Daoy (cell line): Measurements from ENCODE around the gene ING5. TPM values are rescaled to one million over a fixed set of nuclear protein-coding genes. Genes with fewer than 3 reads are reported as not detected.
"Not testable (repeated sequence)": the region's sequence is repeated elsewhere in the genome, so short reads cannot be mapped to it uniquely, and the experiment has no call there.

ENCODE experiments used
- DNase-seq: peaks from one replicate; pipeline ENCODE4 v3.0.0-alpha.2; 2015; ENCODE audit warnings: low read depth
- total RNA-seq: library from RNA; depleted of rRNA; stranded (reverse); fragments of >200 nt; shearing (Covaris generic); gene quantifications from 2 replicates; pipeline ENCODE4 v1.2.3, GENCODE V29; 2014; rRNA removed

The ING5 gene
- 12.0 and 21.0 TPM in 2 replicates for total RNA-seq

DNA sequence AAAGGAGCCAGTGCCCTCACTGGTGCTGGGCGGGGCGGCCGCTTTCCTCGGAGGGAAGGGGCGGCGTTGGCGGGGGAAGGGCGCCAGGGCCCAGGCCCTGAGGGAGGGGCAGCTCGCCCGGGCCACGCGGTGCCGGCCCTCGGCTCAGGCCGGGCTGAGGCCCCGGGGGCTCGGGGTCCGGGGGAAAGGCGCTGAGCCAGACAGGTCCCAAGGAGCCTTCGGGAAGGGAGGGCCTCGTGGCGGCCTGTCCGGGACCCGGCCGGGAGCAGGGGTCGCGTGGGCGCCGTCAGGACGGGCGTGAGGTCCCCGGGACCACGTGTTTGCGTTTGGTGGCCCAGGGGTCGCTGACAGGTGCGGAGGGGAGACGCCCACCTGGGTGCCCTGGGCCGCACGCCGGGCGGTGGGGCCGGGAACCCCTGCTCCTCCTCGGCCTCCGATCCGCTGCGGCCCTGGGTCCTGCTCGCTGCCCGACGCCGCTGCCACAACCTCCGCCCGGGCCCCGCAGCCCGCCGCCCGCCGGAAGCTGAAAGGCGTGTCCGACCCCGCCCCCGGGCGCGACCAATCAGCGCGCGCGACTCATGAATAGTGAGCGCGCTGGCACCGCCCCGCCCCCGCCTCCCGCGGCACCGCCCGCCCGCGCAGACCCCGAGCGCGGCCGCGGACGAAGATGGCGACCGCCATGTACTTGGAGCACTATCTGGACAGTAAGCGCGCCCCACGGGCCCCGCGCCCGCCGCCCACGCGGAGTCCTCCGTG, at the start of gene ING5:
Gene ING5, plus strand, starts transcription at position 641 of the 756 bp plus-strand sequence. Its CDS starts 27 bp downstream, at position 668.
- peak; percentile 96 for DNase-seq

DNA sequence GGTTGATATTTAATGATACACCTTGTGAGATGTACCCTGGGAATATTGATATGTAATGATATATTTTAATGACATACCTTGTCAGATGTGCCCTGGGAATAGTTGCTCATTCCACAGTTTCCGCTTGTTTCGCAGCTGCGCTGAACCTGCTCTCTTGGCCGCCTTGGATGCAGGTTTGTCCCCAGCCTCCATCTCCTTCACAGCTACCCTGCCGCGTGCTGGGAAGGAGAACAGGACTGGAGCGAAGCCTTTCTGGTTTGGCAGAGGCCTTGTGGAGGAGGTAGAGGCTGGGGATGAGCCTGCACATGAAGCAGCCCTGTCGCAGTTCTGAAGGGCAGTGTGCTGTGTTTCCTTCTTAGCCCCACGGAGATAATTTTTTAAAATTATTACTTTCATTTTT, 49.7 kb upstream of the ING5 start:
- no peak for DNase-seq

DNA sequence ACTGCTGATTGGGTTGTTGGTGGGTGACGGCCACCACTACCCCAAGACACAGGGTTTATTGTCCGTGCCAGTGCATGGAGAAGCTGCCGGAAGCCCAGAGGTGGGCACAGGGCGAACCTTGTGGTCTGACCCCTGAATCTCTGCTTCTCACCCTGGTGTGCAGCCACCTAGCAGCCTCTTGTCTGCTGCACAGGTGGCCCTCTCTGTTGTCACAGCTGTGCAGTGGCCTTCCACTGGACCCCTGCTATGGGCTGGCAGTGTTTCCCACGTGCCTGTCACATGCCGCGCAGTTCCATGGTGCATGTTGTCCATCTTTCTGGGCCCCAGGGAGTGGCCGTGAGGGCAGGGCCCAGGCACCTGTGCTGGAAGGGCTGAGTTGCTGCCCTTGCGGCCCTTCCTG, 49.1 kb upstream of the ING5 start:
- DNase-seq: no peak

DNA sequence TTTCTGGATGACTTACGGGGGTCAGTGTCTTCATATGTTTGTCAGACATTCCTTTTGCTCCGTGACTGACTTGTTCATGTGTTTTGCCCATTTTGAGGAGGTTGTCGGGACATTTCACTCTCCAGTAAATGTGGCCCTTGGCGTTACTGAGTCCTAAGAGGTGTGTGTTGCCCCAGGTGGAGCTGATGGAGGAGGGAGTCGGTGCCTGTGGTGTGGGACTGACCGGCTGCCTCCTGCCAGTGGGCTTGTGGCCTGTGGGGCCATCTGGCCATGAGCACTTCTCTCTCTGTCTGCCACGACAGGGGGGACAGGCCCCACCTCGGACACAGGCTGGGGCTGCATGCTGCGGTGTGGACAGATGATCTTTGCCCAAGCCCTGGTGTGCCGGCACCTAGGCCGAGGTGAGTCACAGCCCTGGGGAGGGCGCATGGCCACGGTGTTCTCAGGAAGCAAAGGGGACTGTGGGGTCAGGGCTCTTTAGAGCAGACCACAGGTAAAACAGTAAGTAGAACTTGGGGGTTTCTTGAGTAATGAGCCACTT, 48.6 kb upstream of the ING5 start:
- DNase-seq: no peak

DNA sequence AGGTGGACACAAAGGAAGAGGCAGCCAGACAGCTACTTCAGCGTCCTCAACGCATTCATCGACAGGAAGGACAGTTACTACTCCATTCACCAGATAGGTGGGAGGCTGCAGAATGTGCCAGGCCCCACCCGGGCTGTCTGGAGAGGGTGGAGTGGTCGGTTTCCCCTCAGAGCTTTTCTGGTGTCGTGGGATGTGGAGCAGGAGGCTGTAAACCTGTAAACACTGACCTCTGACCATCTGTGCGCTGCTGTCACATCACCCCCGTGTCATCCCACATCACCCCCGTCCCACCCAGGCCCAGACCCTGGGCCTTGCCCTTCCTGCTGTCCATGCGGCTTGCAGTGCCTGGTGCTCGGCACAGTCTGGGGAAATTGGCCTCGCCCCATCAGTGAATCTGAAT, 47.3 kb upstream of the ING5 start:
- DNase-seq: no peak

DNA sequence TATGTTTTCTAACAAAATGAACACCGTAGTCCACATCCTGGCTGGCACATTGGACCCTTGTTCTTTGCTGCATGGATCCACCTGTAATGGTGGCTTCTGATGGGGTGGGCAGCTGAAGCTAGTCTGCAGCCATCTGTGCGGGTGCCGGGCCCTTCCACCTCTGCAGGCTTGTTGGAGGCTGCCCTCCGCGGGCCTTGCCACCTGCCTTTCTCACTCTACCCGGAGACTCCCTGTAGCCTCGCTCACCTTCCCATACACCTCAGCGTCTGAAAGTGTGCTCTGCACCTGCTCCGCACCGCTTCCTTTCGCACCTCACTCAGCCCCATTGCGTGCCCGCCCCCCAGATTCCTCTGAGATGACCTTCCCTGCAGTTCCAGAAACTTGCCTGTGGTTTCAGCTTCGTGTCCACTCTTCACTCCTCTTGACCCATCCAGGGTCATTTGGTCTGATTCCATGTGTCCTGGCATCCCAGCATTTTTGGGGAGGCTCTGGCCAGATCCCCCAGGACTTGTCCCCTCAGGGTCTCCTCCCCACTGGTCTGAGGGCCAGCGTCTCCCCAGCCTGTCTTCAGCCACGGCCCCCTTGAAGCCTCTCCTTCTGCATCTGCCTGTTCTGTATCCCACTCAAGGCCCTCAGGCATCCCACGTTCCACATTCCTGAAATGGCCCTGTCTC, 46.2 kb upstream of the ING5 start:
- DNase-seq: no peak

DNA sequence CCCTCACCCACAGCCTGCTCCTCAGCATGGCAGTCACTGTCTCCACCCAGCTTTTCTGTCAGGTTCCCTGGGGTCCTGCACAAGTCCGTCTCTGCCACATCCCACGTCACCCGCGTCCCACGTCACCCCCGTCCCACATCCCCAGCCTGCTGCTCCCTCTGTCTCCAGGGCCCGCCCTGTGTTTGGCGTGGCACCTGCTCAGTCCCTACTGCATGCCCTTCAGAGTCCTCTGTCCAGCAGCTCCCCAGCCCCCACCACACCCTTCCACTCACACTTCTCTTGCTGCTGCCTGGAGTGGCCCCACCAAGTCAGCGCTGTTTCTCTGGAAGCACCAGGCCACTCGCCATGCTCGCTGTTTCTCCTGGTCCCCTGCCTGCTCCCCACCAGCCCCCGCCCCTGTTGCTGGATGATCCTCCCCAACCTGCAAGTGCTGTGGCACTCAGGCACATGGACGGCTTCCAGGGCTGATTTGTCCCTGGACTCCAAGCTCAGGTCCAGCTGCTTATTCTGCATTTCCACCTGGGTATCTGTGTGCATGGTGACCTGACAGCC, 45.6 kb upstream of the ING5 start:
- DNase-seq: no peak

DNA sequence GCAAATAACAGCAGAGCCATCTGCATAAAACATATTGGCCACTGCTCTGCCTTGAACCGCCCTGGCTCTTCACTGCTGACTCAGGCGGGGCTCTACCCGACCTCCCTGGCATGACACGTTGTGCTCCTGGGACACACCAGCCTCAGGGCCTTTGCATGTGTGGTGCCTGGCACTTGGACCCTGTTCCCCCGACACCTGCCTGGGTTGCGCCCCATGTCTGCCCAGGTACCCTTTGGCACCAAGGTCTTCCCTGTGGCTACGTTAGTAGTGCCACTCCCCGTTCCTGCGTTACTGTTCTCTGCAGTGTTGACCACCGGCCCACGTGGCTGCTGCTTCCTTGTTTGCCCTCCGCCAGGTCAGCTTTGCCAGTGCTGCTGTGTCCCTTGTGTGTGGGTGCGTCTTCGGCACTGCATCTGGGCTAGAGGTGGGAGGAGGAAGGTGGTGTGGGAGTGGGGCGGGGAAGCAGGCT, 44.0 kb upstream of the ING5 start:
- DNase-seq: no peak

DNA sequence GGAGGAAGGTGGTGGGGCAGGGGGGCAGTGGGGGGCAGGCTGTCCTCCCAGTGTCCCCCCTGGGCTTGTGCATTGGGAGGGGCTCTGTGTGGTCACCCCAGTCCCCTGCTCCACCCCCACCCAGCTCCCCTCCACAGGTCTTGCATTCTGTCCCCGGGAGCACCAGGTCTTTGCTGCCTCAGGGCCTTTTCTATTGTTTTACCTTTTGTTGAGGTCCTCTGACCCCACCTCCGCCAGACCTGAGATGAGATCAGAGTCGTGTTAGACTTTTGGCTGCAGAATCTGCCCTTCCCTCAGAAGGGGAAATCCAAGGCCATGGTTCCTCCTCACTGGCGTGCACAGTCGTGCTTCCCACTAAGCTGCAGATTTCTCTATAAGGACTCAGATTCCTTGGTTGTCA, 43.5 kb upstream of the ING5 start:
- no peak for DNase-seq

DNA sequence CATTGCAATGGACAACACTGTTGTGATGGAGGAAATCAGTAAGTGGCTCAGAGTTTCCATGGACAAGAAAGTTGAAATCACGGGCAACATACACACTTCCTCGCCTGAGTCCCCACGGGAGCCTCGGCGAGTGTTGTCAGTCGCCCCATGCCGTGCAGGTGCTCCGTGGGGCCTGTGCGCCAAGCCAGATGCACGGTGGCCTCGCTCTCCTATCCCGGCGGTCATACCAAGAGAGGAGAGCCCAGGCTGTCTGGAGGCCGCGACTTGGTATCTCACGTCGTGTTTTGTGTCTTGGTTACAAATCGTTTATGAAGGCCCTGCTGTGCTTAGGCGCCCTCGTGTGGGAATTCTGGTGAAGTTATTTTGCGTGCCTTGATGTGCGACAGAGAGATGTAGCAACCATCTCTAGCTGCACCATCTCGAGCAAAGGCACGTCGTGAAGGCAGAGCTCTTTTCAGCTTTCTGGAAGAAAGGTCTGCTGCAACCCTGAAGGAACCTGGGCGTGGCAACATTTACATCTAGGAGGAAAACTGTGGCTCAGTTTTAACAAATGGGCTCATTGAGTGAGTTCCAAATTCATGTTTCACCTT, 42.6 kb upstream of the ING5 start:
- DNase-seq: peak; percentile 57

DNA sequence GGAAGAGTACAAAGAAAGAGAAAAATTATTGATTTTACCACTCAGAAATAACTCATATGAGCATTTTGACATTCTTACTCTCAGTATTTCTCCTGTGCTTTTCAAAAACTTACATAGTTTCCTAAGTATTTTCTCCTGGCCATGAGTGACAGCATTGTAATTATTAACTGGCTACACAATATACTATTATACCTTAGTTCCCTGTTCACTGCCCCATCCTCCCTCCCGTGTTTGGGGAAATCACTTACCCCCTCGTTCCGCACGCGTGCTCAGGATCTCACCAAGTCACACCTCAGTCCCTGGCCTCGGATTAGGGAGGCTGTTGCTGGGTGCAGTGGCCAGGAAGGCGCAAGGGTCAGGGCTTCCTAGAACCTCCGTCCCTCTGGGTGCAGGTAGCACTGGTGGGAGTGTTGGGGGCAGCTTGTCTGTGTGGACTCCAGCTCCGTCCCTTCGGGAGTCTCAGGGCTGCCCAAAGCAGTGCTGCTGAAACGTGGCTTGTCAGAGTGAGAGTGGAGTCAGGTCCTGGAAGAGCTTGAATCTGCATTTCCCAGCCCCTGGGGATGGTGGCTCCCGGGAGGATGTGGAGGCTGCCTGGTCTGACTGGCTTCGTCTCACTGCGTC, 41.1 kb upstream of the ING5 start:
- no peak for DNase-seq

DNA sequence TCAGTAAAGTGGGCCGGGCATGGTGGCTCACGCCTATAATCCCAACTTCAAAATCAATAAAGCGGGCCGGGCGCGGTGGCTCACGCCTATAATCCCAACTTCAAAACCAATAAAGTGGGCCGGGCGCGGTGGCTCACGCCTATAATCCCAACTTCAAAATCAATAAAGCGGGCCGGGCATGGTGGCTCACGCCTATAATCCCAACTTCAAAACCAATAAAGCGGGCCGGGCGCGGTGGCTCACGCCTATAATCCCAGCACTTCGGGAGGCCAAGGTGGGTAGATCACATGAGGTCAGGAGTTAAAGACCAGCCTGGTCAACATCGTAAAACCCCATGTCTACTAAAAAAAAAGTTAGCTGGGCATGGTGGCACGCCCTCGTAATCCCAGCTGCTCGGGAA, 39.1 kb upstream of the ING5 start:
- DNase-seq: not testable (repeated sequence)

DNA sequence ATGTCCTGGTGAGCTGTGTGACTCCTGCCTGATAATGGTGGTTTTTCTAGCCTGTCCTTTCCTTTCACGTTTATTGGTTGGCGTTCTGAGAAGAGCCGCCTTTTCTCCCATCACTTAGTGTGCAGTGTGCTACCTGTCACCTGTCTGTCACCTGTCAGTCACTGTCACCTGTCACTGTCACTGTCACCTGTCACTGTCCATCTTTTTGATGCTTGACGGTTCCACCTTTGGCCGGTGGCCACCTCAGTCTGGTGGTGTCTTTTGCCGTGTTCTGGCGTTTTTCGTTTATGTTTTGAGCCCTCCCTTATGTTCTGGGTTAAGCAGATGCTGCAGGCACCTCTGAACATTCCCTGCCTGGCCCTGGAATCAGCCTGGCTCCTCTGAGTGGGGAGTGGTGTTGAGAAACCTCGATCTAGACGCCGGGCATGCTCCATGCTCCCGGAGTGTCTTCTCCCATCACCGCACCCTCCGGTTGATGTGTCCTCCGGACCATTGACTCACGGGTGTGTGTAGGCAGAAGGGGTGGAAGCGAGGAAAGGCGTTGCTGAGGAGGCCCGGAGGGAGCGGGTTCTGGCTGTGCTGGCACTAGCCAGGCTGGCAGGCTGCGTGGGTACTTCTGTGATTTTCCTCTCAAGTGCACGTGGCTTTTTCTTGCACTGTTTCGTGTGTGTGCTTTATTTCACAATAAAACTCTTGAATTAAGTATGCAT, 36.0 kb upstream of the ING5 start:
- DNase-seq: peak; percentile 37

DNA sequence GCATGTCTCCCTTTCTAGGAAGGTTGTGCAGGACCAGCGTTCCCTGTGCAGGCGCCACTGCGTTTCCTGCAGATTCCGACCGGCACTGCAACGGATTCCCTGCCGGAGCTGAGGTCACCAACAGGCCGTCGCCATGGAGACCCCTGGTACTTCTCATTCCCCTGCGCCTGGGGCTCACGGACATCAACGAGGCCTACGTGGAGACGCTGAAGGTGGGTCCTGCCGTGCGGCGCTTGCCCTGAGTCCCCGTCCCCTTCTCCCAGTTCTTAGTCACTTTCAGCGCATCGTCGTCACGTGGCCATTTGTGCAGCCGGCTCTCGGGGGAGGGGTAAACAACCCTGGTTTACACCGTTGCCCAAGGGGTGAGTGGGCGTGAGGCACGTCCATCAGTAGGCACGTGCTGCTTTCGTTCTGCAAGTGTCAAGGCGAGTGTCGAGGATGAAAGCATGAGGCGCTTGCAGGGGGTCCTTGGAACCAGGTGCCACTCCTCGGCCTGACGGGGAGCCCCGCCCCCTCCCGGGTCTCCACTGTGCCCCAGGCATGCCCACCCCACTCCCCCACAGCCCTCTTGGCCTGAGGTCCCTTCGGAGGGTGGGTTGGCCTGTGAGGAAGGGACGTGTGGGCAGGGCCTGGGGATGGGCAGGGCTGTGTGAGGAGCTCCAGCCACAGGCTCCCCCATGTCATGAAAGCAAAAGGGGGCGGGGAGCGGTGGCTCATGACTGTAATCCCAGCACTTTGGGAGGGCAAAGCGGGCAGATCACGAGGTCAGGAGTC, 35.0 kb upstream of the ING5 start:
- DNase-seq: no peak

DNA sequence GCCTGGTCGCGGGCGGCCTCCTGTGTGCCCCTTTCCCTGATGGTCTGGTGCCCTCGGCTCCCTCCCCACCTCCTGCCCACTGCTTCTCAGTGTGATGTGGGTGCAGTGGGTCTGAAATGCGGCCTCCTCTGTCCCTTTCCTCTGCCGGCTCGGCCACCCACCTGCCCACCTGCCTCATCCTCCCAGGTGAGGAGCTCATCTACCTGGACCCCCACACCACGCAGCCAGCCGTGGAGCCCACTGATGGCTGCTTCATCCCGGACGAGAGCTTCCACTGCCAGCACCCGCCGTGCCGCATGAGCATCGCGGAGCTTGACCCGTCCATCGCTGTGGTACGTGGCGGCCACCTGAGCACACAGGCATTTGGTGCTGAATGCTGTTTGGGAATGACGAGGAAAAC, 33.5 kb upstream of the ING5 start:
- no peak for DNase-seq

DNA sequence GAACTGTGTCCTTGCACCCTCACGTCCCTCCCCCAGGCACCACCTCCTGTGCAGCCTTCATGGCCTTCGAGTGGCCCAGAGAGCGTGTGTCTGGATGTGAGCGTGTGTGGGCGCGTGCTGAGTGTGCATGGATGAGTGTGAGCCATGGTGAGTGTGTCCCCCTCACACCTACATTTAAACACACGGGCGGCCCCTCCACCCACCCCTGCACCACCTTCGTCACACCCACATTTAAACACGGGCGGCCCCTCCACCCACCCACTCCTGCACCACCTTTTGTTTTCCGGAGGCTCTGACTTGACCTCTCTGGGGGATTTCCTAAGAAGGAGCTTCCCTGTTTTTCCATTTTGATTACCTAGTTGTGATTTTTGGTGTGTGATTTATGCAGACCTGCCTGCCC, 33.0 kb upstream of the ING5 start:
- no peak for DNase-seq

DNA sequence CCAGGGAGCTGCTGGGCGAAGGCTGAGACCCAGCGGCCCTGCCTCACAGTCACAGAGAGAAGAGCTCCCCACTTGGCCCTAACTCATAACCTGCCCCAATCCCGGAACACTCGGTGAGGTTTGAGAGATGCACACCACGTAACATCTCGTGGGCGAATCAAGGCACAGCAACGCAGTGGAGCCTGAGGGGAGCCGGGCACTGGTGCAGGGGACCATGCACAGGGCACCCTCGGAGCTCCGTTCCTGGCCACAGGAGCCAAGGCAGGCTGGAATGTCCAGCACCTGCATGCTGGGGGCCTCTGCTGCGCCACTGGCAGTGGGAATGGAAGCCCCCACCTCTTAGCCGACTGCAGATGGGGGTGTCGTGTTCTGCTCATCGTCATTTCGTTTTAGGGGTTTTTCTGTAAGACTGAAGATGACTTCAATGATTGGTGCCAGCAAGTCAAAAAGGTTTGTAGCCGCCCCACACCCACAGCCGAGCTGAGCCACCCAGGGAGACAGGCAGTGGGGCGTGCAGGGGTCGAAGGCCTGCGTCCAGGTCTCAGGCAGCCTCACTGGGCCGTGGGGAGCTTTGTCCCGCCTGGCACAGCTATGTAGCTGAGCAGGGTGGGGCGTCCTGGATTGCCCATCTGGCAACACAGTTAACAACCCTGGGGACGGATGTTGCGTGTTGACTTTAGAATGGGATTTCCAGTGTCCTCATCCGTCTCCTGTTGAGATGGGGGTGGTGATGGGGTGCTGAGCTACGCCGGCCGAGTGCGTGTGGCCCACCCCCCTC, 31.3 kb upstream of the ING5 start:
- no peak for DNase-seq

DNA sequence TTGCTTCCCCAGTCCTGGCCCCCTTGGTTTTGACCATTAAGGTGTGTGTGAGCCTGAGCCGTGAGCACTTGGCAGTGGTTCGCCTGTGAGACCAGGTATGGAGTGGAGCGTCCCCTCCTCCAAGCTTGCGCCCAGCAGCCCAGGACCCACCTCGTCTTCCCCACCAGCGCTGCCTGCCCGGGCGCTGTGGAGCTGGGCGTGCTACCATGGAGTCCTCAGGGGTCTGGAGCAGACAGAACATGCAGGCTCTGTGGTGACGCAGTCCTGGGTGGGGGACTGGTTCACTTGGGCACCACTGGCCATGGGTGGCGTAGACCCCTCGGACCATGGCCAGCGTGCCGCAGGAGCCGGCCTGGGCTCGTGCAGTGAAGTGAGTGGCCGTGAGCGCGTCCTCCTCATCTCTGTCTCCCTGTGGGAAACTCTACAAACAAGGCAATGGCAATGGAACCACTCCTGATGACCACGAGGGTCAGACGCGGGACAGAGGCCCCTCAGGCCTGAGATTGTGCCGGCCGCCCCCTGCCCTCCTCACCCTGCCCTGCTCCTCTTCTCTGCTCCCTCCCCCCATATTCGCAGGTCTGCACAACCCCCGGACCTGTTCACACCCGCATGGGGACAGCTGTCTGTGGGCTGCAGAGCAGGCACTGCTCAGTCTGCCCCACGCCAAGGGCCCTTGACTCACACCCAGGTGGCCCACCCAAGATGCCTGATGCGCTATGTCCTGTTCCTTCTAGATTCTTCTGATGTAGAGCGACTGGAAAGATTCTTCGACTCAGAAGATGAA, 30.2 kb upstream of the ING5 start:
- no peak for DNase-seq
